Body of pancreas (tissue), 4 donors: ENCODE measurements around the gene CFAP61.
"Not testable (repeated sequence)": the region's sequence is repeated elsewhere in the genome, so short reads cannot be mapped to it uniquely, and the experiment has no call there.

ENCODE experiments used
- CTCF ChIP-seq, 7 experiments: fragments of 450-650 bp in 4 of 7; fragments of 200-600 bp in 3 of 7; sonication (generic) in 3 of 7; IDR thresholded peaks; one replicate each; pipeline ENCODE4 v1.5.1; 2016 to 2019; ENCODE audit warnings: antibody characterized with exemption in 7 of 7
- POLR2A ChIP-seq, 3 donors: fragments of 450-650 bp; IDR thresholded peaks; one replicate each; pipeline ENCODE4 v1.6.1; 2016; ENCODE audit warnings: antibody characterized with exemption in 3 of 3, mild to moderate bottlenecking in 2 of 3

- TF ChIP-seq CTCF, POLR2A (IDR thresholded peaks at IDR 0.05): not testable (repeated sequence)
These were observed 165.8 kb downstream of the CFAP61 start for GRCh38 chr20:20218106-20218505.
